ENCODE data around the gene CIRBP. TPM values are rescaled to one million over a fixed set of nuclear protein-coding genes. Genes with fewer than 3 reads are reported as not detected.

Gene CIRBP
- total RNA-seq, 2 experiments from 2014 or later = 278 to 309 TPM

- Histone ChIP-seq H3K4me2 (ENCODE audit: low read length) (no peak overlapping the region), H3K9me2 (ENCODE audit: insufficient read depth, low read length) (no peaks in the 10 kb centered on the region), H3K9me3 (ENCODE audit: low read length) (no peaks in the 10 kb centered on the region), H3K36me3 (ENCODE audit: insufficient read depth, low read length) (no peaks in the 10 kb centered on the region), H3K4me3 (ENCODE audit: low read depth, low read length, poor library complexity, severe bottlenecking) (no peak overlapping the region), H3K27ac (ENCODE audit: low read depth, low read length, poor library complexity, severe bottlenecking) (no peak overlapping the region), H2AFZ (ENCODE audit: low read length) (no peak overlapping the region), H3K79me2 (ENCODE audit: insufficient read depth, low read depth, low read length) (no peaks in the 10 kb centered on the region), H4K20me1 (ENCODE audit: insufficient read depth, low read length) (no peaks in the 10 kb centered on the region), H3K4me1 (ENCODE audit: insufficient read depth, low read length, poor library complexity, severe bottlenecking) (peaks cover 13% of the 10 kb centered on the region)
- TF ChIP-seq EZH2phosphoT487 (IDR thresholded peaks at IDR 0.05; ENCODE audit: borderline replicate concordance, low read depth, low read length) = no peak
- TF ChIP-seq, protein P1, sequence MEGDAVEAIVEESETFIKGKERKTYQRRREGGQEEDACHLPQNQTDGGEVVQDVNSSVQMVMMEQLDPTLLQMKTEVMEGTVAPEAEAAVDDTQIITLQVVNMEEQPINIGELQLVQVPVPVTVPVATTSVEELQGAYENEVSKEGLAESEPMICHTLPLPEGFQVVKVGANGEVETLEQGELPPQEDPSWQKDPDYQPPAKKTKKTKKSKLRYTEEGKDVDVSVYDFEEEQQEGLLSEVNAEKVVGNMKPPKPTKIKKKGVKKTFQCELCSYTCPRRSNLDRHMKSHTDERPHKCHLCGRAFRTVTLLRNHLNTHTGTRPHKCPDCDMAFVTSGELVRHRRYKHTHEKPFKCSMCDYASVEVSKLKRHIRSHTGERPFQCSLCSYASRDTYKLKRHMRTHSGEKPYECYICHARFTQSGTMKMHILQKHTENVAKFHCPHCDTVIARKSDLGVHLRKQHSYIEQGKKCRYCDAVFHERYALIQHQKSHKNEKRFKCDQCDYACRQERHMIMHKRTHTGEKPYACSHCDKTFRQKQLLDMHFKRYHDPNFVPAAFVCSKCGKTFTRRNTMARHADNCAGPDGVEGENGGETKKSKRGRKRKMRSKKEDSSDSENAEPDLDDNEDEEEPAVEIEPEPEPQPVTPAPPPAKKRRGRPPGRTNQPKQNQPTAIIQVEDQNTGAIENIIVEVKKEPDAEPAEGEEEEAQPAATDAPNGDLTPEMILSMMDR (conservative IDR thresholded peaks at IDR 0.05; ENCODE audit: low read length) = no peak
- POLR2A ChIA-PET = no interaction called here
- BruUV-seq (replicated peaks) = no TSS peak
- CTCF ChIA-PET (ENCODE audit: unreplicated experiment) = no interaction called here
- intact Hi-C loops (cut with micrococcal nuclease; ENCODE audit: unreplicated experiment) = no loop called here
- DNase-seq (ENCODE audit: low spot score) = no peak
Observed at GRCh38 chr19:1287354-1288225, 18.5 kb downstream of the CIRBP start.

- no peak for DNase-seq (ENCODE audit: low spot score)
- no peak overlapping the region for H3K27ac ChIP-seq (ENCODE audit: low read depth, low read length, poor library complexity, severe bottlenecking)
- TF ChIP-seq, protein P1 (conservative IDR thresholded peaks at IDR 0.05; ENCODE audit: low read length) = no peak
- TF ChIP-seq EZH2phosphoT487 (IDR thresholded peaks at IDR 0.05; ENCODE audit: borderline replicate concordance, low read depth, low read length) = no peak
- ChIA-PET CTCF (ENCODE audit: unreplicated experiment) (no interaction called here), POLR2A (no interaction called here)
- H4K20me1 ChIP-seq (ENCODE audit: insufficient read depth, low read length) = no peaks in the 10 kb centered on the region
- intact Hi-C loops (cut with micrococcal nuclease; ENCODE audit: unreplicated experiment) = no loop called here
- H3K79me2 ChIP-seq (ENCODE audit: insufficient read depth, low read depth, low read length) = no peaks in the 10 kb centered on the region
- H2AFZ ChIP-seq (ENCODE audit: low read length) = no peak overlapping the region
- H3K9me2 ChIP-seq (ENCODE audit: insufficient read depth, low read length) = no peaks in the 10 kb centered on the region
- no TSS peak for BruUV-seq (replicated peaks)
- no peak overlapping the region for H3K4me3 ChIP-seq (ENCODE audit: low read depth, low read length, poor library complexity, severe bottlenecking)
- H3K36me3 ChIP-seq (ENCODE audit: insufficient read depth, low read length) = no peaks in the 10 kb centered on the region
- no peaks in the 10 kb centered on the region for H3K9me3 ChIP-seq (ENCODE audit: low read length)
- peaks cover 16% of the 10 kb centered on the region for H3K4me1 ChIP-seq (ENCODE audit: insufficient read depth, low read length, poor library complexity, severe bottlenecking)
- no peak overlapping the region for H3K4me2 ChIP-seq (ENCODE audit: low read length)
Observed at GRCh38 chr19:1288226-1288612, 19.1 kb downstream of the CIRBP start.

All from OCI-LY7 (cell line).